Liver (tissue), 3 donors: ENCODE results near the gene CFAP251.
"Not testable (repeated sequence)": the region's sequence is repeated elsewhere in the genome, so short reads cannot be mapped to it uniquely, and the experiment has no call there.

ENCODE experiments used
- HNF4G ChIP-seq: IDR thresholded peaks from 2 replicates; pipeline ENCODE4 v1.6.1; 2016; ENCODE audit warnings: antibody characterized with exemption
- JUND ChIP-seq, 2 donors: IDR thresholded peaks; 2 replicates each; pipeline ENCODE4 v1.6.1; 2016; ENCODE audit warnings: antibody characterized with exemption in 2 of 2
- TF ChIP-seq, protein P1 (sequence below): fragments of 150-350 bp; IDR thresholded peaks from 2 replicates; pipeline ENCODE4 v1.5.1; 2017; ENCODE audit warnings: improper control_type of control experiment, low read depth, low read length; ENCODE audit not compliant: missing input control
- TF ChIP-seq, protein P2 (sequence below): IDR thresholded peaks from 2 replicates; pipeline ENCODE4 v1.6.1; 2016; ENCODE audit warnings: antibody characterized with exemption
- donor health status: healthy.
- donor health status: healthy.

DNA sequence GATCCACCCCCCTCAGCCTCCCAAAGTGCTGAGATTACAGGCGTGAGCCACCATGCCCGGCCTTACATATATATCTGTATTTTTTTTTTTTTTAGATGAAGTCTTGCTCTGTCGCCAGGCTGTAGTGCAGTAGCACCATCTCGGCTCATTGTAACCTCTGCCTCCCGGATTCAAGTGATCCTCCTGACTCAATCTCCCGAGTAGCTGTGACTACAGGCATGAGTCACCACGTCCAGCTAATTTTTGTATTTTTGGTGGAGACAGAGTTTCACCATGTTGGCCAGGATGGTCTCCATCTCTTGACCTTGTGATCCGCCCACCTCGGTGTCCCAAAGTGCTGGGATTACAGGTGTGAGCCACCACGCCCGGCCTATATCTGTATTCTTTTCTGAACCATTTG is 33.3 kb upstream of the CFAP251 start:
- TF ChIP-seq, protein P1, sequence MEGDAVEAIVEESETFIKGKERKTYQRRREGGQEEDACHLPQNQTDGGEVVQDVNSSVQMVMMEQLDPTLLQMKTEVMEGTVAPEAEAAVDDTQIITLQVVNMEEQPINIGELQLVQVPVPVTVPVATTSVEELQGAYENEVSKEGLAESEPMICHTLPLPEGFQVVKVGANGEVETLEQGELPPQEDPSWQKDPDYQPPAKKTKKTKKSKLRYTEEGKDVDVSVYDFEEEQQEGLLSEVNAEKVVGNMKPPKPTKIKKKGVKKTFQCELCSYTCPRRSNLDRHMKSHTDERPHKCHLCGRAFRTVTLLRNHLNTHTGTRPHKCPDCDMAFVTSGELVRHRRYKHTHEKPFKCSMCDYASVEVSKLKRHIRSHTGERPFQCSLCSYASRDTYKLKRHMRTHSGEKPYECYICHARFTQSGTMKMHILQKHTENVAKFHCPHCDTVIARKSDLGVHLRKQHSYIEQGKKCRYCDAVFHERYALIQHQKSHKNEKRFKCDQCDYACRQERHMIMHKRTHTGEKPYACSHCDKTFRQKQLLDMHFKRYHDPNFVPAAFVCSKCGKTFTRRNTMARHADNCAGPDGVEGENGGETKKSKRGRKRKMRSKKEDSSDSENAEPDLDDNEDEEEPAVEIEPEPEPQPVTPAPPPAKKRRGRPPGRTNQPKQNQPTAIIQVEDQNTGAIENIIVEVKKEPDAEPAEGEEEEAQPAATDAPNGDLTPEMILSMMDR, result not testable (repeated sequence)
- TF ChIP-seq, protein P2, sequence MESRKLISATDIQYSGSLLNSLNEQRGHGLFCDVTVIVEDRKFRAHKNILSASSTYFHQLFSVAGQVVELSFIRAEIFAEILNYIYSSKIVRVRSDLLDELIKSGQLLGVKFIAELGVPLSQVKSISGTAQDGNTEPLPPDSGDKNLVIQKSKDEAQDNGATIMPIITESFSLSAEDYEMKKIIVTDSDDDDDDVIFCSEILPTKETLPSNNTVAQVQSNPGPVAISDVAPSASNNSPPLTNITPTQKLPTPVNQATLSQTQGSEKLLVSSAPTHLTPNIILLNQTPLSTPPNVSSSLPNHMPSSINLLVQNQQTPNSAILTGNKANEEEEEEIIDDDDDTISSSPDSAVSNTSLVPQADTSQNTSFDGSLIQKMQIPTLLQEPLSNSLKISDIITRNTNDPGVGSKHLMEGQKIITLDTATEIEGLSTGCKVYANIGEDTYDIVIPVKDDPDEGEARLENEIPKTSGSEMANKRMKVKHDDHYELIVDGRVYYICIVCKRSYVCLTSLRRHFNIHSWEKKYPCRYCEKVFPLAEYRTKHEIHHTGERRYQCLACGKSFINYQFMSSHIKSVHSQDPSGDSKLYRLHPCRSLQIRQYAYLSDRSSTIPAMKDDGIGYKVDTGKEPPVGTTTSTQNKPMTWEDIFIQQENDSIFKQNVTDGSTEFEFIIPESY, result not testable (repeated sequence)
- TF ChIP-seq HNF4G; JUND (IDR thresholded peaks at IDR 0.05): not testable (repeated sequence)
